Activated T-helper 1 cell treated with anti-CD3 and anti-CD28 coated beads, Interleukin-2, amount 50 U/mL, for 16 hours (primary cell): ENCODE data around the gene MYLK3.

ENCODE experiments used
- DNase-seq, 2 donors: peaks; one replicate each; pipeline ENCODE4 v3.0.0-alpha.2; 2020; ENCODE audit warnings: low read depth in 1 of 2, low spot score in 1 of 2

Gene MYLK3

GRCh38 chr16:46759309-46759708 lies 11.2 kb upstream of the MYLK3 start:
- no peak for DNase-seq

DNA sequence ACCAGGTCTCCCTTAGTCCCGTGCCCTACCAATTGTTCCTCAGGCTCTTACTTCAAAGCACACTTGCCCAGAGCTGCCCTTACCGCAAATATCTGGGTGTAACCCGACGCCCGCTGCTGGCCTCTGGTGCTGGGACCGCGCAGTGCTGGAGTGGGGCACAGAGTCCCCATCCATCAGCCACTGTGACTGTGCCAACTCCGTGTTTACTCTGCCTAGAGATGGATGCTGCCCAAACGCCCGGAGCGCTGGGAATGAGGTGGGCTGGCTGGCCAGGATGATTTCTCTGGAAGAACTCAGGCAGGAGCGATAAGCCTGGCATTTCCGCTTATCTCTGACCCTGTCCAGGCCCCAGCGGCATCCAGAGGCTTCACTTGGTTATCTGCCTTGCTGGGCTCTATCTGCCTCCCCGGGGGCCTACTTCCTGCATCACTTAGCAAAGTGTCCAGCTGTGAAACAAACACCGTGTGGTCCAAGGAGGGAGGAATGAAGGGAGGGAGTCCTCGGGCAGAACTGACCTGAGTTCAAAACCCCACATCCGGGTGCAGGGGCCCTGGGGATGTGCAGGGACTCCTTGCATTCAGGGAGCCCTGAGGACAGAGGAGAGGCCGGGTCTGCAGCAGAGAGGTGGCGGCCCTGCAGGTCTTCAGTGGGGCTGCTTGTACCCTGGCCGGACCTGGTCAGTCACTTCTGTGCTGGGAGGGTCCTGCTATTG lies 9.4 kb upstream of the MYLK3 start:
- DNase-seq, result no peak

DNA sequence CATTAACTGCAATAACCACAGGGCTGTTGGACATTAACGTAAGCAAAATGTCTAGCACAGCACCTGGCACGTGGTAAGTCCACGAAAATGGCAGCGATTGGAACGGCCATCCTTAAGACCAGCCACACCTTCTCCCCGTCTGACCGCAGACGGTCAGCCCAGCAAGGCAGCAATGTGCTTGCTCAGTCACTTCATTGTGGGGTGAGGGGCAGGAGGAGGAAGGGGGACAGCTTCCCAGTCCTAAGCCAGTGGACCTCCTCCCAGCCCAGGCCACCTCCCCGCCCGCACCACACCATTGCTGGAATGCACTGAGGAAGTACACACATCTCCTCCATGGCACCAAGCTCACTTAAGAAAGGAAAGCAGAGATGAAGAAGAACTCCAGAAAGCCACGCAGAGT lies 8.6 kb upstream of the MYLK3 start:
- DNase-seq, result no peak

GRCh38 chr16:46753015-46753414 lies 4.9 kb upstream of the MYLK3 start:
- no peak for DNase-seq

GRCh38 chr16:46751381-46751780 lies 3.2 kb upstream of the MYLK3 start:
- no peak for DNase-seq

GRCh38 chr16:46748775-46749705 lies 896 bp upstream of the MYLK3 start:
- DNase-seq, result no peak

- DNase-seq, result no peak
Measured at GRCh38 chr16:46746821-46747776, 1.0 kb downstream of the MYLK3 start.

DNA sequence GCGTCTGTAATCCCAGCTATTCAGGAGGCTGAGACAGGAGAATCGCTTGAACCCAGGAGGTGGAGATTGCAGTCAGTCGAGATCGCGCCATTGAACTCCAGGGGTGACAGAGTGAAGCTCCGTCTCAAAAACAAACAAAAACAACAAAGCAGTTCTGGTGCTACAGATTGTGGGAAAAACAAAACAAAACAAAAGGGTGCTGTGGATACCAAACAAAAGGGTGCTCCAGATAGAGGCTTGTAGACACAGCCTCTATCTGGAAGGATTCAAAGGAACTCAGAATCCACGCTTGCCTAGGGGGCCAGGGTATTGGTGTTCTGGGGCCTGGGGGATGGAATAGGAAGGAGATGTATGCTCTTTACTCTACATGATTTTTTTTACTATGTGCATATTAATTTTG lies 2.5 kb downstream of the MYLK3 start:
- DNase-seq, result no peak

- no peak for DNase-seq
Measured at GRCh38 chr16:46743232-46743719, 4.9 kb downstream of the MYLK3 start.

- DNase-seq, result no peak
Measured at GRCh38 chr16:46739934-46740333, 8.2 kb downstream of the MYLK3 start.

- no peak for DNase-seq
Measured at GRCh38 chr16:46737621-46738214, 10.4 kb downstream of the MYLK3 start.

- no peak for DNase-seq
Measured at GRCh38 chr16:46736695-46737094, 11.4 kb downstream of the MYLK3 start.

DNA sequence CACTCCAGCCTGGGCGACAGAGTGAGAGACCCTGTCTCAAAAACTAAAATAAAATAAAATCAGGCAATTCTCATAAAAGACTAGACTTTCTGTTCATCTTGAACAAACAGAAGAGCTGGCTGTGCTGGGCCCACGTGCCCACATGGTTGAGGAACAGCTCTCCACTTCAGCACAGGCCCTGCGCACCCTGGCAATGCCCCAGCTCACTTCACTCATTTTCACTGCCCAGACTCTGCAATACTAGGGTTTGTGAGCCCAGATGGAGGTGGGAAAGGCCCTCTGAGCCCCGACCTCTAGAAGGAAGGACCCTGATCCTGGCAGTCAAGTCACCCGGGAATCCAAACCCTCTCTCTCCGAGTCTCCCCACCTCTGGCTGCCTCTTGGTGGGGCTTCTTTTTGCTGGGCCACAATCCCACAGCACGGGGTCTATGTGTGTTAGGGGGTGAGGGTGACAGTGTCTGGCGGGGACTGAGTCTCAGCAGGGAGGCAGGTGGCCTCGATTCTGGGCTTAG lies 14.8 kb downstream of the MYLK3 start:
- no peak for DNase-seq

GRCh38 chr16:46732561-46732960 lies 15.6 kb downstream of the MYLK3 start:
- DNase-seq, result no peak

DNA sequence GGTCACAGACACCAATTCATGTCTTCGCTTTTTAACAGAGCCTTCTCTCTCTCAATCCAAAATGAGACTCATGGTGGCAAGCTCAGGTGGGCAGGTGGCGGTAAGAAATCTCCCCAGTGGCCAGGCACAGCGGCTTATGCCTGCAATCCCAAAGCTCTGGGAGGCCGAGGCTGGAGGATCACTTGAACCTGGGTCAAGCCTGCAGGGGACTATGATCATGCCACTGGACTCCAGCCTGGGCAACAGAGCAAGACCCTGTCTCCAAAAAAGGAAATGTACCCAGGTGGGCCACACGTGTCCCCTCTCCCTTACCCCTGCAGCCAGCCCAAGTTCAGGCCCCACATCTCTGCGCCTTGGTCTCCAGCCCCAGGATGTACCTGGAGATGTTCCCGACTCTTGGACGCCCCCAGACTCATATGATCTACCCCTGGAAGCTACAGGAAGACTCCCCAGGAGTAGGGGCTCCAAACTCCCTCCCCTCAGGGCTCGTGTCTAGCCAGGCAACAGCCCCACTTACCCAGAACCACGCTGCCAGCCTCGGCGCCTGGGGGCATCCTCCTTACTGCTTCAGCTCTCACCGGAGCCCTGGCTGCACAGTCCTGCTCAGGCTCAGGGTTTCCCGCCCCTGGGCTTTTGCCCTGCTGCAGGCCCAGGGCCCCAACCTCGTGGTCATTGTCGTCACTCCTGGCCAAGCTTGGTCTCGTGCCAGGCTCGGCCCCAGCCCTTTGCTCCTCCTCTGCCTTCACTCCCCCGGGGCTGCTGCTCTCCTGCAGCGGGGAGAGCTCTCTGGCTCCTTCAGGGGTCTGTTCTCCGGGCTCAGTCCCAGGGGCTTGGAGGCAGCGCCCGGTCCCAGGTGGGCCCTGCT lies 16.2 kb downstream of the MYLK3 start:
- no peak for DNase-seq

DNA sequence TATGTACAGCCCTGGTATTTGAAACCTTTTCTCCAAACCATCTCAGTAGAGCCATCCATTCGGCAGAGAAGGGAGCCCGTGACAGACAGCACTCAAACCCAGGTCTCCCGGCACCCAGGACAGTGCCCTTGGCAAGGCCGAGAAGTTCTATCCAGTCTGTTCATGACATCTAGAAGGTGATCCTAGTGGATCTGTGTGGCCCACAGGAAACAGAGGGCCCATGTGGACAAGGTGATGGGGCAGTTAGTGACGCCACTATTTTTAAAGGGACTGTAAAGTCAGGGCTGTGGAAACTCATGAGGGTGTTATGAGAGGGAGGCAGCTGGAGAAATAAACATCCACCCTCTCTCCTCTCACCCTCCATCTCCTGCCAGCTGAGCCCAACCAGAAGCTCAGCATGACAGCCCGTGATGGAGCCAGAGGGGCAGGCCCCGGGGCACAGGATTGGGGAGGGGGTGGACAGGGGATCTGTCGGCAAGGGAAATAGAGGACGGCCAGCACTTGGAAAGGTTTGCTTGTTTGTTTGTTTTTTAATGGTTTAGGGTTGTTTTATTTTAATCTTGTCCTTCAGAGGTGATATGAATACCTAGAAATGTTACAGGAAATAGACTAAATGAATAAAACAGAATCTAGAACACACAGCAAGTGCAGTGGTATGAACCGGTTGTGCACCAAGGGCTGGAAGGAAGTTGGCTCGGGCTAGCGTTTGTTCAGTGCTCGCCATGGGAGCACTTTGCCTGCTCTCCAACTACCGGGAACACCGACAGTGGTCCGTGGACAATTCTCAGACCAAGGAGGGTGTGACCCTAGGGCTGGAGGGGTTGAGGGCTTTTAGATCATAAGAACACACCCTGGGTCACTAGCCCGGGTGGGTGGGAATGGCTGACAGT lies 17.1 kb downstream of the MYLK3 start:
- no peak for DNase-seq

DNA sequence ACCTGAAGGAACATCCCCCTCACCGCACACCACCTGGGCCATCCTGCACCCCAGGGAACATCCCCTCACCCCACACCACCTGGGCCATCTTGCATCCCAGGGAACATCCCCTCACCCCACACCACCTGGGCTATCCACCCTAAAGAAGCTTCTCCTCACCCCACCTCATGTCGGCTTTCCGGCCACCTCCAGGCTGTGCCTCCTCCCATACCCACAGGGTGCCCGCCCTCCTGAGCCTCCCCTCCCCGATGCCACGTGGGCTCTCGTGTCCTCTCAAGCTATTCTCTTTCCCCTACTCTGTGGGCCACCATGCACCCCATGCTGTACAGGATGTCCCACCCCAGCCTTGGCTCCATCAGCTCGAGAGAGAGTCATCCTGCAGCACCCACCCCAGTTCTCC lies 18.0 kb downstream of the MYLK3 start:
- DNase-seq, result no peak

DNA sequence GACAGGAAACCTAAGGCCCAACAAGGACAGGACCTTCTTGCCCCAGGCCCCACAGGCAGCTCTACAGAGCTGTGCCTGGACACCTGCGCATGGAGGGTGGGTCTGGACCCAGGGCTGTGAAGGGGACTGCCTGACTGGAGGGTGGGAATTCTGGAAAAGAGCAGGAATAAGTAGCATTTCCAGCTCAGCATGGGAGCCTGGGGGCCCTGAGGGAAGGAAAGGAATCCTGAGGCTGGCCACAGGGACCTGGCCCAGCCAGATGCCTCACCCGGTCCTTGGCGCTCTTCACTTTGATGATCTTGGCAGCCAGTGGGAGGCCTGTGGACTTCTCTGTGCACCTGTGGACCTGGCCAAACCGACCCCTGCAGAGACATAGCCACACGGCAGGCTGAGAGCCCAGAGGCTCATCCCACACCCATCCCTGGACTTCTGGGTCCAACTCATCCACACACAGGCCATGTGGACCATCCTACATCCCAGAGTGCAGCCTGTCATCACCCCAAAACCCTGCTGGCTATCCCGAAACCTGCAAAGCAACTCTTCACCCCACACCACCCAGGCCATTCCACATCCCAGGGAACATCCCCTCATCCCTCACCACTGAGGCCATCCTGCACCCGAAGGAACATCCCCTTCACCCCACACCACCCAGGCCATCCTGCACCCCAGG lies 18.7 kb downstream of the MYLK3 start:
- DNase-seq, result no peak
